HG02973 (cell line): ENCODE measurements around the gene CREG2.

Experiments used
- ATAC-seq: cut with Tn5 transposase; IDR thresholded peaks from one replicate; pipeline ENCODE4 v1.9.1; 2021; ENCODE audit warnings: moderate library complexity; ENCODE audit not compliant: unreplicated experiment

CREG2 gene

DNA sequence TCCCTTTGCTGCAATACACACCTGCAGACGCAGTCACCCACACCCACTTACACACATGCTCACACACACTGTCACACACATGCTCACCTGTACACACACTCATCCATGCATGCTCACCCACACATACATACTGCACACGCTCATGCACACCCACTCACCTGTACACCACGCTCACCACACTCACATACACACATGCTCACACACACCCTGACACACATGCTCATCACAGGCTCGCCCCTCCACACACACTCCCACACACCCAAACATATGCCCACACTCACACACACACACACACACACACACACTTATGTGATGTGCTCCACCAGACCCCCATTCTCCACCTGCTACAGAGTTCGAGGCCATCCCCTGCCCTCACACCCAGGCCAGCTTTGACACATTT lies 22.8 kb upstream of the CREG2 start:
- ATAC-seq, result no peak

DNA sequence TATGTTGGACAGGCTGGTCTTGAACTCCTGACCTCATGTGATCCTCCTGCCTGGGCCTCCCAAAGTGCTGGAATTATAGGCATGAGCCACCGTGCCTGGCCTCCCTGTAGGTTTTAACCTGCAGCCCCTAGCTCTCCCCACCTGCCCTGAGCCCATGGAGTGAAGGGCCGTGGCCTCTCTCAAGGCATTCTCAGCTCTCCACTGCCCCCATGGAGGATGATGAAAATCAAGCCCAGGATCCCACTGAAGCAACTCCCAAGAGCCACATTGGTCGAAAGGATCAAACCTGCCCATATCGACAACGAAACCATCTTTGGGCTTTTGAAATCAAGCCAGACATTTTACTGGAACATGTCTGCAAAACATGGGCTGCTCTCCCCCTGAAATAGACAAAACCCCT lies 22.4 kb upstream of the CREG2 start:
- ATAC-seq, result no peak

DNA sequence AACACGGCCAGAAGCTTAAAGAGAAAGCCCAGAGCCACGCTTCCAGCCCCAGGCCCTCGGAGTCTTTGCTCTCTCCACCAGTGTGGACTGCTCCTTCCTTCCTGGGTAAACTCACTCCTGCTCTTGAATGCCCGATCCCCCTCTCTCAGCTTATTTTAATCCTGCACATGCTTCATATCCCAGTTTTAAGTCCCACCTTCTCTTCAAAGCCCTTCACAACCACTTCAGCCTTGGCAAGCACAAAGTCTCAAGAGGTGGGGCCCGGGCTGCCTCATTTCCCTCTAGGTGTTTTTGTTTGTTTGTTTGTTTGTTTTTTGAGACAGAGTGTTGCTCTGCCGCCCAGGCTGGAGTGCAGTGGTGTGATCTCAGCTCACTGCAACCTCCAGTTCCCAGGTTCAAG lies 21.6 kb upstream of the CREG2 start:
- no peak for ATAC-seq

DNA sequence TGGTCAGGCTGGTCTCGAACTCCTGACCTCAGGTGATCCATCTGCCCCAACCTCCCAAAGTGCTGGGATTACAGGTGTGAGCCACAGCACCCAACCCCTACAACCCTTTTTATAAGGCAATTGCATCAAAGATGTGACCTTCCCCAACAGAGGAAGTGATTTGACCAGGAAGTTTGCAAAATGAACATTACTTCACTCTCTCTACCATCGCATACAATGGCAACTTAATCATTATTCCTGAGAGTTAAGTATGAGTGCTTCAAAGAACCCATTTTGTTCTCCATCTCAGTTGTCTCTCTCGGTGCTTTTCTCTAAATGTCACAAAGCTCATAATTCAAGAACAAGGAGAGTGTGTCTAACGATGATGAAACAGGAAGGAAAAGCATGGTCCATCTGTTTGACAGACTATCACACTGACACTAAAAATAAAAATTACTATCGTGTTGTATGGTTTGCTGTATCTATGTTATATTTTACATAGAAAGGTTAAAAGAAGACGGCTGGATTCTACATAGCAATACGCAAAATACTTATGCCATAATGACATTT lies 18.1 kb upstream of the CREG2 start:
- ATAC-seq, result no peak

DNA sequence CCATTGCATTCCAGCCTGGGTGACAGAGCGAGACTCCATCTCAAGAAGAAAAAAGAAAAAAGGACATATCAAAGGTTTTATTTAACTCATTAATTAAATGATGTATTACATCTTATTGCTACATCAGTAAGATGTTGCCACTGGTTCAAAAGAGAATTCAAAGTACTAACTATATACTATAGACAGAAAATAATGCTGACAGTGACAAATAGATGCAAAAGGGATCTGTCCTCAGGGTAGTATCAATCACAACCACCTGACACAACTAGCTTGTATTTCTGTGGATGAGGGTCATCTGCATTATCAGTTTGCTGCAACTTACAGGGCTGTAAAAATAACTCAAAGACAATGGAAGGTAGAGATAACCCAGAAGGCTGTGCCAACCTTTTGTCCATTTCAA lies 16.4 kb upstream of the CREG2 start:
- no peak for ATAC-seq

DNA sequence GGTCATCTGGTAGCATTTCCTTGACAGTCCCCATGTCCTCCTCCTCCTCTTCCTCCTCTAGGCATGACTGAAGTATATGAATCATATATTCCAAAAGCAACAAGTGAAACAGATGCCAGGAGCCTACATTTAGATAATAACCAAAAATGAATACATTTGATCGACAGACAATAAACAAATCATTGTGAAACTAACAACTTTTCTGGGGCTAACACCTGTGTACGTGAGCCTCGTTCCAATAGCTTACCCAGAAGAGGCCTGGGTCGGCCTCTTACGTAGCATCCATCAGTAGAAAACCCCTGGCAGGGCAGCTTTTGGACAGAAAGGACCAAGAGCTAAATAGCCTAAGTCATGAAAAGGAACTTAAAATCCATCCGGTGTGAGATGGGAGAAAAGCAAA lies 15.3 kb upstream of the CREG2 start:
- no peak for ATAC-seq

DNA sequence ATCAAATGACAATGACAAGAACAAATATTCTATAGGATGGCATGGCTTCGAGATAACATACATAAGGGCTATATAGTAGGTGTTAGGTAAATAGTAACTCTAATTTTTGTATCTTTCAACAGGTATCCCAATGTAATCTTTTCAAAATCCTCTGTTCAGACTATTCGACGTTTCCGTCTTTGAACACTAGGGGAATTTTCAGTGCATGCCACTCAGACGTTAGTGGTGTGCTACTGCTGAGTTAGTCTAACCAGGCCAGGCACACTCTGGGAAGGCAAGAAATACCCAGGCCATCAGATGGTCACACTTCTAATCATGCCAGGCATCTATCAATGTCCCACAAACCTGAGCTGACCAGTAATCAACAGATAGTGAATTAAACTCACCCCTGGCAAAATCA lies 14.6 kb upstream of the CREG2 start:
- no peak for ATAC-seq

DNA sequence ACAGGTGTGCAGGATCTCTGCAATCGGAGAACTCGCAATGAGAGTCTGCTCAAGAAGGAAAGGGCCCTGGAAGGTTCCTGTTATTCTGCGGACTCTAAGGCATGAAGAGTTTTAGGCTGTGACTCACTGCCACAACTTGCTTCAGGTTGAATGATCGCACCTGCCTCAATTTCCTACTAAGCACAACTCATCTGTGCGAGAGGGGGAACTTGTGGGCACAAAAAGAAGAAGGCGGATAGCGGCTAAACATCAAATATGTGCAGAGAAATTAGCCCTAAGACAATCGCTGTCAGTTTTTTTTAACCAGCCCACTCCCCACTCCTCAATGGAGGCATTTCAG lies 14.0 kb upstream of the CREG2 start:
- ATAC-seq, result no peak

DNA sequence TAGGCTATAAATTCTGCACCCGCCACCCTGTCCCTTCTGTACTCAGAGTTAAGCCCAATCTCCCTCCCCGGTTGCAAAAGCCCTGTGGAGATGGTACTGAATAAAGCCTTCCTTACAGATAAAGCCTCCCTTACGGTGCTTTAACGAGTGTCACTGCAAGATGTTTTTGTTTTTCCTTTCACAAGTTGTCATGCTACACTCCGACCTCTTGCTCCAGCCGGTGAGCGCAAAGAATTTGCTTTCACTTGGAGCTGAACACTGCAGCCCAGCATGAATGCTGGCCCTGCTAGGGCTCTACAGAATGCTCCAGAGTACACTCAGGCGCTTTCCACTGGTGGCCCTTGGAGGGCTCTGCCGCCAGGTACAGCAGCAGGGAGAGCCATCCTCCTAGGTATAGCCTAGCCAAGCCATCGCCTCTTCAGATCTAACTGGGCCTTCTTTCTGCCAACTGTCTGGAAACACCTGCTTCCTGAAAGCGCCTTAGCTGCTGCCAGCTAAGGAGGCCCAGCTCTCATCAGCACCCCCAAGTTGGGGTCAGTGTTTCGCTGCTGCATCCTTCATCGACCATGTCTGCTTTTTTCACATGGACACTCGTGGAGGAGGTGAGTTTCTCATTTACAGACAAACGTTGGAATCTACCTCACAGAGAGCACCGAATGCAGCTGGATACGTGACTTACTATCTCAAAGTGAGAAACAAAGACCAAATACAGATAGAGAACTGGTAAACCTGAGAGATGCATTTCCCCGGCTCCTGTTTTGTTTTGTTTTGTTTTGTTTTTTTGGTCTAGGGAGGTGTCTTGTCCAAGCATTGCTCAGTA lies 13.4 kb upstream of the CREG2 start:
- ATAC-seq, result no peak

DNA sequence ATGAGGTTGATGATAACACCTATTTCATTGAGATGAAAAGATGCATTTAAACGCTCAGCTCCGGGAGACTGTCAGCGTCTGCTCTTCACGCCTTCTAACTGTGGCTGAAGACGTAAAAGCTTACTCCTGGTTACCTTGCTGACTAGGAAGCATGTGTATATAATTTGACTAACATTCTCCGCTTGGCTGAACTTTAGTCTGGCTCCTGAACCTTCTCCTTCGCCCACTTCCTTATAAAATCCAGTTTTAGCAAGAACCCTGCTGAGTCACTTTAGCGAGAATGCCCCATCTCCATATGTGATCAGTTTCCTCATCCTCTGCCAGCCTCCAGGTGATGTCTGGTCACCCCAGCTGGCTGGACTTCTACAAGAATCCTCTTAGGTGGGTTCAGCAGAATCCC lies 12.7 kb upstream of the CREG2 start:
- no peak for ATAC-seq

DNA sequence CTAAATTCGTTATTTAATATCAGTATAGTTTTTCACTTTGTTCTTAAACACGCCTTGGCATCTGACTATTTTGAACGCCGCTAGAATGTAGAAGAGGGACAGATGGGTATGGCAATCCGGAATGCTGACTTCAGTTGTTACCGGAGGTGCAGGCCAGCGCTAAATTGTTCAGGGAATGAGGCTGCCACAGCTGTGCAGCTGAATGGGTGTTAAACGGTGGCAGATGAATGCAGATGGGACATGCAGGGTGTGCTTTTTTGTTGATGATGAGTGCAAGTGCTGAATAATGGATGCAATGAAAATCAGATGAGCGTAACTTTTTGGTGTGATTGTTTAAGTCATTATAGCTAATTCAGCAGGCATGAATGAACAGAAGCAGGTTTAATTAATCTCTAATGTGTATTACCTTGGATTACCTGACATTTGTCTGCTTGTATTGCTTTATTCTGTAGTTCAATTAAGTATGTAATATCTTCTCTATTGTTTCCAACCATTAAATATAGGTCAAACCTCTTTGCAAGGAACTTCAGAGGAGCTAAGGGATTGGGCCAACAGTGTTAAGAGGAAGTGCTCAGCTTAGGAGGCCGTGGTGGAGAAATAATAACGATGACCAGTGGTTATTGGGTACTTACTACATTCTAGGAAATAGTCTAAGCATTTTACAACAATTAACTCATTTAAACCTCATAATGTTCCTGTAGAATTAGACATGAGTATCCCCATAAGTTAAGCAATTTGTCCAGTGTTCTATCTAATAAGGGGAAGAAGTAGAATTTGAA lies 11.9 kb upstream of the CREG2 start:
- no peak for ATAC-seq

DNA sequence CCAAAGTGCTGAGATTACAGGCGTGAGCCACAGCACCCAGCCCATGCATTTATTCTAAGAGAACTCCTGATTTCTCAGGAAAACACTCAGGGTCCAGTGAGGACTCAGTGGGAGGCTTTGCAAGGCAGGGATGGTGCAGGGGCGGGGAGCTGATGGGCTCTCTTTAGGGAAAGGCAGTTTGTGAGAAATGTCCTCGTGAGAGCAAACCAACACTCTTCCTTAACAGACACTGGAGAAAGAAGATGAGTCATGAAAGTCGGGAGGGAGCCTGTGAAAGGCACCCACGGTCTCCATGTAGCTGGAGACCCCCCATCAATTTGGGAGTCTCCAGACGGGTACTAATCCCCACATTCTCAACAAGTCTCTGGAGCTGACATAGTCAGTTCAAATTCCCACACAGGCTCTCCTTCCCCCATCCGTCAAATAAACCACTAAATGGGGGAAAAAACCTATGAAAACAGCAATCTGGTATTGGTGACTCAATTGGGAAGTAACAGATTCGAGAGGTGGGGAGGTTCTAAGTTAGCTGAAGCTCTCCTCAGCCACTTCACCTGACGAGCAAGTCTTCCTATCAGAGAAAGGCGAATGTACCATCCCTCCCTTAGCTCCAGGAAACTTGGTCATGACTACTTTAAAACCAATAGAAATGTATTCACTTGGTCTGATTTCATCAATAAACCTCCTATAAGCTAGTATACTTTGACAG lies 11.0 kb upstream of the CREG2 start:
- ATAC-seq, result no peak

DNA sequence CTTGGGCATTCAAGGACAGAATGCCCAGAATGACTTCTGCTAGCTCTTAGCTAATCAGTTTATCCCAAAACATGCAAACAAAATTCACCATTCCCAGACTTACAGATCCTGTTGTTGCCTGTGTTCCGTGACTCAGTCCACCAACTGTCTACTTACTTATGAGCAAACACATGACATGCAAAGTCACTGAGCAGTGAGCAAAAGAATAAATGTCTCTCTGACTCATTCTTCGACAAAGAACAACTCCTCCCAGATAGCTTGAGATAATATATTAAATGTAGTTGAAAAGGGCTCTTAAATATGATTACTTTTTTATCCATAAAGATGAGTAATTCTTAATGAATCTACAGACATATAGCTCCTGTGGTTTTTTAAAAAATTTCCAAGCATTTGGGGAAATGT lies 9.0 kb upstream of the CREG2 start:
- no peak for ATAC-seq

DNA sequence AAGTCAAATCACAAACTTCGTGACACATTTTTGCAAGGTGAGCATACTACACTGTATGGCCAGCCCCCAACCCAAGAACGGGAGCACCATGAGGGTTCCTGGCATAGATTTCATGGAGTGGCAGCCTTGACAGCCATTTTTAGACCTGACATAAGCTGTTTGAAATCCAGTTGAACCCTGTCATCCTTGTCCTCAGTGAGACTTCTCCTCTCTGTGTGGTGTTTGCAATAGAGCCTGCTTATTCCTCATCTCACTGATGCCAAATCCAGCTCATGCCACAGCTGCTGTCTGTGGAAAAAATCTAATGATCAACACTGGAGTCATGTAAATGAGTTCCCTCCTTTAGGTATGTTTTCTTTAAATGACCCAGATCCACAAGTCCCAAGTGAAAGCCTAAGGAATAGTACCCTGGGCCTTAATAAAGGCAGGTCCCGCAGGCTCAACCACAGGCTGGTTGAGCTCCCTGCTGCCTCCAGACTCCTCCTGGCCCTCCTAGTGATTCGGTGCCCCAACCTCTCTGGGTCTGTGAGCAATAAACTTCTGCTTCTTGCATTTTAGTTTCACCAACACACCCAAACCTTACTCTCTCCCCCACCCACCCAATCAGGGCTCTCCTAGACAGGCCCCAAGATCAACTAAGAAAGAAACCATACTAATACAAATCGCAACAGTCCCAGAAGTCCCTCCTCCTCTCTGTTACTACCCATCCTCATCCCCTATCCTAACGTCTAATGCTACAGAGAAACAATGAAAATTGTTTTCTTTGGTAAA lies 8.4 kb upstream of the CREG2 start:
- no peak for ATAC-seq

DNA sequence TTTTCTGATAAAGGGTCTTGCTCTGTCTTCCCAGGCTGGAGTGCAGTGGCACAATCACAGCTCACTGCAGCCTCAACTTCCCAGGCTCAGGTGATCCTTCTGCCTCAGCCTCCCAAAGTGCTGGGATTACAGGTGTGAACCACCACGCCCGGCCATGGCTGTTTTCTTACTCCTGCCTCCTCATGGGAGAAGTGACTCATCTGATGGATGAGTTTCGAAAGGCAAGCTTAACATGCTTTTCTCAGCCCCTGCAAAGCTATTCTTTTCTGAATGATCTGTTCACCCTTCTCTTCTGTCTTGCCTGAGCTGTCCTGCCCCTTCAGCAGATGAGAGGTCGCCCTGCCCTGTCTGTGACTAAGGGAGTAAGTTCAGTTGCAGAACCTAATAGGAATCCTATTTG lies 929 bp upstream of the CREG2 start:
- no peak for ATAC-seq

DNA sequence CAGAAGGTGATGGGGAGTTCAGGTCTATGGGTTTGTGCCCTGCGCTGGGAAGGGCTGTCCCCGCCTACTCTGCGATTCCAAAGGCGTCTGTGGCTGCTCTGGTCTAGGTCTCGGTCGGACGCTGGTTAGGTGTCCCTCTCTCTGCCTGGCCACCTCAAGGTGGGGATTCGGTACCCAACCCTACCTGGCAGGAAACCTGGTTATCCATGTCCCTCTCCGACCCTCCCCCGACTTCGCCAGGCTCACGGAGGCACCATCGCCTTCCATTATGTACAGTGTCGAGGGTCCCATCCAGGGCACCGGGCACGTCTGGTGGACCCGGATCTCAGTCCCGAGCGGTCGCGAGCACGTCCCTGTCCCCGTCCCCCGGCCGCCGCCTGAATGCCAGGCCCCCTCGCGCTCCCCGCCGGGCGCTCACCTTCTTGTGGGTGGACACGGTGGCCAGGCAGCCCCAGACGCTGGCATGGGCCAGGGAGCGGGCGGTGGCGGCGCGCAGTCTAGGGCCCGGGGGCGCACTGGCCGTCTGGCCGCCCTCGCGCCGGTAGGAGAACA lies 628 bp downstream of the CREG2 start:
- no peak for ATAC-seq

DNA sequence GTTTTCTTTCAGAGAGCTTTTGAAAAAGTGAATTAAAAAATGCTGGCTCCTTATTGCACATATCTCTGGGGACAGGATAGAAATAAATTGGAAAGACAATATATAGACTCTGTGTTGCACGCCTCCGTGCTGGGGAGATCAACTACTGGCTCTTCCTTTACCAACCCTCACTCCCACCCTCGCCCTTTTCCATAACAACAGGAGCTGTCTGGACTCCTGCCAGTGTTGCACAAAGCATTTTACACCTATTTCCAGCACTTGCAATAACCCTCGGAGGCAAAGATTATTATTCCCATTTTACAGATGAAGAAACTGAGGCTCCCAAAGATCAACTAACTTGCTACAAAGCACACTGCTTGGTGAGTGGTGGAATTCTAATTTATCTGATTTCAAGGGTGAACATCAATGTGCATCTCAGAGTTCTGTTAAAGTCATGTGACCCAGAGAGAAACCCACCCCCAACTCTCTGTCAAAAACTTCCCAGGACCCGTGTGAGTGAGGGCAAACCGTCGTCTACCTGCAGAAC lies 4.2 kb downstream of the CREG2 start:
- no peak for ATAC-seq

DNA sequence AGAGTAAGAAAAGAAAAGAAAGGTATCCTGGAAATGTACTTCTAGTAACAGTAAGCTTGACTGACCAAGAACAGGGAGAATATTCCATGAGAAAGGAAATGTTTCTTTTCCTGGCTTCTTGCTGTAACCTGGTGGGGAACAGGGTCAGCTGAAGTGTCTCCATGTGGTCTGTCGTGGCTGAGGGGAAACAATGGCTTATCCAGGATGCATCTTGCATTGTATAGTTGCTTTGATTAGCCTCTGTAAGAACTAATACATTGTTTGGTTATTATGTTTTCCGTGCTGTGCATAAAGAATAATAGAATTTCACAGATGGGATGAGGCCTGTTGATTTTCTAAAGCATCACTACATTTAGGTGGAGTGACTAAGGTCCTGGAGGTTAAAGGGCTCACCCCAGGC lies 4.9 kb downstream of the CREG2 start:
- ATAC-seq, result no peak

DNA sequence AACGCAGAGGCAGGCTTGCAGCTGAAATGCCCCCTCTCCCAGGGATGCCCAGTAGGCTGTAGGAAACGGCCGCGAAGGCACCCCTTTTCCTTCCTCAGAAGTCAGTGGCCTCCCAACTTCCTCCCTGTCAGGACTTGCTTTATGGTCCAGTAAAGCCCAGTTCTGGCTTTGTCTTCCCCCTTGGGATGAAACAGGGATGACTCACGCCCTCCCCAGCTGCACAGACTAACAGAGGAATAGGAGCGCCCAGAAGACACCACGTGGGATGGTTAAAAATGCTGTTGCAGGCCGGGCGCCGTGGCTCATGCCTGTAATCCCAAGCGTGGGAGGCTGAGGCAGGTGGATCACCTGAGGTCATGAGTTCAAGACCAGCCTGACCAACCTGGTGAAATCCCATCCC lies 6.9 kb downstream of the CREG2 start:
- no peak for ATAC-seq

DNA sequence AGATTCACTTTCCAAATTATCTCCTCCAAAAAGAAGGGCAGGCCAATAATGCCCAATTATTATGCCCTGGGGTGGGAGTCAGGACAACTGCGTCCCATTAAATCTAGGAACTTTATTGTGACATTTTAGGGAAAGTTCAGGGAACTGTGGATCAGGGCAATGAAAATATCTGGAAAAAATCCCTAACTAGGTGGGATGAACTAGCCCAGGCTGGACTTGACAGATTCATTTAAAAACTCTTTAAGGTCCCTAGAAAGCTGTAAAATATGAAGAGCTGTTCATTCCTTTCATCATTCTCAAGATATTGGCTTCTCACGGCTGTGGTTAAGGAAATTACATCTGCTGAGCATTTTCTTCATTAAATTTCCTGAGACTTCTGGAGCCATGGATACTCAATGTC lies 8.2 kb downstream of the CREG2 start:
- no peak for ATAC-seq
